IMR-90 (cell line): ENCODE results near the gene MYOF. TPM values are rescaled to one million over a fixed set of nuclear protein-coding genes. Genes with fewer than 3 reads are reported as not detected.

Experiments
- ATAC-seq: fragments of 200-7000 bp; cut with Tn5 transposase; 2 replicates; pipeline ENCODE4 v1.9.1; 2020; ENCODE audit warnings: low read depth, mild to moderate bottlenecking, moderate library complexity
- BruUV-seq: library from RNA; stranded (reverse); fragments of 400-500 nt; replicated peaks from 2 replicates; lab custom pipeline; 2021; lab: Mats Ljungman, UMichigan
- CTCF ChIA-PET: fragments of 300-600 bp; formaldehyde crosslinking; extraction: SDS; loops from one replicate; lab custom pipeline; 2021; ENCODE audit warnings: antibody characterized with exemption; lab: Yijun Ruan, JAX
- POLR2A ChIA-PET: fragments of 300-600 bp; sonication (Branson Sonifier 250); formaldehyde crosslinking; loops from one replicate; lab custom pipeline; 2022; ENCODE audit warnings: antibody characterized with exemption; ENCODE audit not compliant: unreplicated experiment; lab: Charles Lee
- DNase-seq: peaks from one replicate; pipeline ENCODE4 v3.0.0; 2013
- H2AFZ ChIP-seq: replicated peaks from 2 replicates; pipeline ENCODE3; 2013; ENCODE audit warnings: low read length, mild to moderate bottlenecking; ENCODE audit not compliant: poor library complexity
- H2AK5ac ChIP-seq: 2 replicates; pipeline ENCODE4 v1.6.1; 2013; ENCODE audit warnings: low read depth, low read length, inconsistent platforms
- H2AK9ac ChIP-seq: replicated peaks from 2 replicates; pipeline ENCODE3; 2013; ENCODE audit warnings: mild to moderate bottlenecking, low read depth, low read length, moderate library complexity; ENCODE audit not compliant: poor library complexity
- H2BK120ac ChIP-seq: 2 replicates; pipeline ENCODE4 v1.6.1; 2013; ENCODE audit warnings: low read depth, low read length, inconsistent platforms
- H2BK15ac ChIP-seq: 3 replicates; pipeline ENCODE4 v1.6.1; 2013; ENCODE audit warnings: low read depth, low read length, inconsistent platforms
- H2BK20ac ChIP-seq: 2 replicates; pipeline ENCODE4 v1.6.1; 2013; ENCODE audit warnings: low read depth, mild to moderate bottlenecking, inconsistent platforms, low read length, moderate library complexity
- H2BK5ac ChIP-seq: 2 replicates; pipeline ENCODE4 v1.6.1; 2013; ENCODE audit warnings: mild to moderate bottlenecking, low read depth, low read length, inconsistent platforms; ENCODE audit not compliant: poor library complexity, severe bottlenecking
- H3K14ac ChIP-seq: replicated peaks from 2 replicates; pipeline ENCODE4 v1.6.1; 2013; ENCODE audit warnings: low read depth, low read length, inconsistent platforms
- H3K18ac ChIP-seq: 2 replicates; pipeline ENCODE4 v1.6.1; 2013; ENCODE audit warnings: low read depth, low read length, control low read depth
- H3K23ac ChIP-seq: 2 replicates; pipeline ENCODE4 v1.6.1; 2013; ENCODE audit warnings: low read depth, low read length, inconsistent platforms
- H3K27ac ChIP-seq: 2 replicates; pipeline ENCODE4 v1.5.1; 2013; ENCODE audit warnings: mild to moderate bottlenecking, control low read depth, low read length; ENCODE audit not compliant: insufficient read depth
- H3K27me3 ChIP-seq: 2 replicates; pipeline ENCODE4 v1.6.1; 2013; ENCODE audit warnings: low read length; ENCODE audit not compliant: control insufficient read depth, insufficient read depth
- H3K36me3 ChIP-seq: 2 replicates; pipeline ENCODE4 v1.6.1; 2013; ENCODE audit warnings: low read length, mixed read lengths; ENCODE audit not compliant: control insufficient read depth, insufficient read depth
- H3K4ac ChIP-seq: 2 replicates; pipeline ENCODE4 v1.6.1; 2013; ENCODE audit warnings: low read depth, low read length, inconsistent platforms
- H3K4me1 ChIP-seq: 2 replicates; pipeline ENCODE4 v1.6.1; 2013; ENCODE audit warnings: low read length, mixed read lengths; ENCODE audit not compliant: control insufficient read depth, insufficient read depth
- H3K4me2 ChIP-seq: 2 replicates; pipeline ENCODE4 v1.6.1; 2013; ENCODE audit warnings: low read depth, mild to moderate bottlenecking, control low read depth, low read length, moderate library complexity
- H3K4me3 ChIP-seq: 2 replicates; pipeline ENCODE4 v1.5.1; 2013; ENCODE audit warnings: low read depth, mild to moderate bottlenecking, control low read depth, low read length, moderate library complexity; ENCODE audit not compliant: insufficient read depth
- H3K56ac ChIP-seq: 2 replicates; pipeline ENCODE4 v1.6.1; 2013; ENCODE audit warnings: low read length, inconsistent platforms; ENCODE audit not compliant: insufficient read depth; ENCODE audit errors: extremely low read depth
- H3K79me1 ChIP-seq, 2 experiments: 2 replicates each; pipeline ENCODE4 v1.6.1; 2013; ENCODE audit warnings: low read length in 2 of 2, inconsistent platforms in 1 of 2, low read depth in 1 of 2
- H3K9ac ChIP-seq: 2 replicates; pipeline ENCODE4 v1.6.1; 2013; ENCODE audit warnings: low read depth, low read length, control low read depth
- H3K9me1 ChIP-seq: 2 replicates; pipeline ENCODE4 v1.6.1; 2013; ENCODE audit warnings: low read length, inconsistent platforms; ENCODE audit not compliant: insufficient read depth
- H3K9me3 ChIP-seq: 2 replicates; pipeline ENCODE4 v1.6.1; 2013; ENCODE audit warnings: low read length; ENCODE audit not compliant: control insufficient read depth, insufficient read depth
- H4K20me1 ChIP-seq: 2 replicates; pipeline ENCODE4 v1.6.1; 2013; ENCODE audit warnings: low read length, inconsistent platforms; ENCODE audit not compliant: insufficient read depth
- H4K5ac ChIP-seq: 2 replicates; pipeline ENCODE4 v1.6.1; 2013; ENCODE audit warnings: mild to moderate bottlenecking, low read depth, low read length, control low read depth
- H4K8ac ChIP-seq, 2 experiments: 2 replicates each; pipeline ENCODE4 v1.6.1; 2013; ENCODE audit warnings: low read depth in 2 of 2, low read length in 2 of 2, control low read depth in 1 of 2, inconsistent platforms in 1 of 2
- H4K91ac ChIP-seq: 2 replicates; pipeline ENCODE4 v1.6.1; 2013; ENCODE audit warnings: low read depth, low read length, inconsistent platforms; ENCODE audit not compliant: insufficient read depth
- BHLHE40 ChIP-seq: fragments of 150-350 bp; IDR thresholded peaks from 2 replicates; pipeline ENCODE4 v1.6.1; 2016; ENCODE audit warnings: mild to moderate bottlenecking, low read depth, low read length
- CEBPB ChIP-seq: IDR thresholded peaks from 2 replicates; pipeline ENCODE4 v1.6.1; 2012; ENCODE audit warnings: low read depth, low read length, improper control_type of control experiment
- CHD1 ChIP-seq: IDR thresholded peaks from 2 replicates; pipeline ENCODE4 v1.6.1; 2012; ENCODE audit warnings: low read depth, low read length, improper control_type of control experiment
- FOS ChIP-seq: fragments of 150-350 bp; IDR thresholded peaks from 2 replicates; pipeline ENCODE4 v1.6.1; 2016; ENCODE audit warnings: low read depth, low read length
- MAFK ChIP-seq: IDR thresholded peaks from 2 replicates; pipeline ENCODE4 v1.6.1; 2012; ENCODE audit warnings: low read depth, low read length, improper control_type of control experiment
- MAZ ChIP-seq: IDR thresholded peaks from 2 replicates; pipeline ENCODE4 v1.6.1; 2012; ENCODE audit warnings: low read depth, mild to moderate bottlenecking, low read length, improper control_type of control experiment, moderate library complexity, borderline replicate concordance
- MXI1 ChIP-seq: IDR thresholded peaks from 2 replicates; pipeline ENCODE4 v1.6.1; 2012; ENCODE audit warnings: low read depth, mild to moderate bottlenecking, low read length, moderate library complexity, borderline replicate concordance
- NFE2L2 ChIP-seq: fragments of 150-350 bp; IDR thresholded peaks from 2 replicates; pipeline ENCODE4 v1.6.1; 2016; ENCODE audit warnings: low read depth, mild to moderate bottlenecking, low read length
- POLR2A ChIP-seq: IDR thresholded peaks from 2 replicates; pipeline ENCODE4 v1.6.1; 2012; ENCODE audit warnings: mild to moderate bottlenecking, low read depth, low read length
- RAD21 ChIP-seq: IDR thresholded peaks from 2 replicates; pipeline ENCODE4 v1.6.1; 2012; ENCODE audit warnings: low read length, improper control_type of control experiment
- RCOR1 ChIP-seq: IDR thresholded peaks from 2 replicates; pipeline ENCODE4 v1.6.1; 2012; ENCODE audit warnings: mild to moderate bottlenecking, low read length, improper control_type of control experiment; ENCODE audit not compliant: insufficient replicate concordance
- RFX5 ChIP-seq: IDR thresholded peaks from 2 replicates; pipeline ENCODE4 v1.8.0; 2012; ENCODE audit warnings: low read depth, mild to moderate bottlenecking, low read length, moderate library complexity
- SMC3 ChIP-seq: fragments of 150-350 bp; IDR thresholded peaks from 2 replicates; pipeline ENCODE4 v1.6.1; 2016; ENCODE audit warnings: low read depth, mild to moderate bottlenecking, antibody characterized with exemption, low read length, moderate library complexity
- WGBS, 2 experiments: methylation state at CpG; one replicate each; pipeline versions ENCODE4 v1.1.5 to v1.1.7; 2013; ENCODE audit warnings: missing lambda C conversion rate in 2 of 2; ENCODE audit not compliant: insufficient read length in 1 of 2; ENCODE audit errors: extremely low coverage in 2 of 2; 5-methylcytosine and 5-hydroxymethylcytosine counted together
- dilution Hi-C: fragments of 300-500 bp; cut with HindIII; formaldehyde crosslinking; loops from one replicate; pipeline ENCODE4 v1.14.3; 2018; ENCODE audit warnings: low sequenced_read_pairs; ENCODE audit not compliant: unreplicated experiment
- in situ Hi-C: fragments of 300-500 bp; cut with MboI; formaldehyde crosslinking; loops from 3 replicates; pipeline ENCODE4 v1.14.3; 2019; ENCODE audit warnings: low sequenced_read_pairs, inconsistent platforms, mixed read lengths
- intact Hi-C: fragments of 100-400 bp; cut with micrococcal nuclease; formaldehyde crosslinking; loops from 2 replicates; pipeline ENCODE4 v1.10.0; 2022
- polyA plus RNA-seq, 3 experiments: library from polyadenylated mRNA; depleted of rRNA; stranded (reverse); fragments of >200 nt; gene quantifications; 2 replicates each; pipeline ENCODE4 v1.2.3, GENCODE V29; 2012; ENCODE audit warnings: low replicate concordance in 1 of 3
- total RNA-seq: library from RNA; depleted of rRNA; stranded (reverse); fragments of >200 nt; gene quantifications from 2 replicates; pipeline ENCODE4 v1.2.3, GENCODE V29; 2012
- TF ChIP-seq, protein P1 (sequence below): fragments of 150-350 bp; IDR thresholded peaks from 2 replicates; pipeline ENCODE4 v1.6.1; 2017; ENCODE audit warnings: mild to moderate bottlenecking, antibody characterized with exemption, low read length, low read depth
- TF ChIP-seq, protein P2 (sequence below): conservative IDR thresholded peaks from 2 replicates; pipeline ENCODE4 v1.5.1; 2012; ENCODE audit warnings: mild to moderate bottlenecking, low read depth, low read length, improper control_type of control experiment
- TF ChIP-seq, protein P3 (sequence below): fragments of 150-350 bp; IDR thresholded peaks from 2 replicates; pipeline ENCODE4 v1.6.1; 2016; ENCODE audit warnings: low read depth, mild to moderate bottlenecking, low read length, moderate library complexity, borderline replicate concordance

The MYOF gene
- total and polyA plus RNA-seq, 2 of the 4 experiments (the other 2 are of a cell fraction), result 221 to 281 TPM

DNA sequence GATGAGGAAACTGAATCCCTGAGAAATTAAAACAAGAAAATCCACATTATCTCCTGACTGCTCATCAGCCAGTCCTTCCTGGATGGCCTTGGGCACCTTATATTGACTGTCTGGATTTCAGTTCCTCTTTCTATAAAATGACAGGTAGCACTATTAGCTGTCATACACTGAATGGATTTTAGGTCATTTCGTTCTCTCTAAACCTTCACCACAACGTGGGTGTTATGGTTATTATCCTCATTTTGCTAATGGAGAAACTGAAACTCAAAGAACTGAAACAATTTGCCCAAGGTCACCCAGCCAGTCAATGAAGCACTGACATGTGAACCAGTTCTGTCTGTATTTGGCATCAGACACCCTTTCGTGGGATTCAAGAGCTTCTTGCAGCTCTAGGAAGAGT is 214.6 kb downstream of the MYOF start:
- intact Hi-C loops, result no loop called here
- no peak overlapping the region for H2AK9ac ChIP-seq
- no peak overlapping the region for H4K91ac ChIP-seq
- WGBS, 2 experiments, result 57% methylated on average over 1 of the region's 3 CpGs; no CpG with 5 or more reads in 1 of the 2 experiments
- ChIA-PET POLR2A (no interaction called here), CTCF (no interaction called here)
- no peak overlapping the region for H3K56ac ChIP-seq
- DNase-seq (no peak), ATAC-seq (no peak)
- H2AFZ ChIP-seq, result no peak overlapping the region
- no peak overlapping the region for H3K18ac ChIP-seq
- no peak overlapping the region for H3K4me3 ChIP-seq
- H3K14ac ChIP-seq, result no peak overlapping the region
- no peaks in the 10 kb centered on the region for H3K4me1 ChIP-seq
- no peak overlapping the region for H3K23ac ChIP-seq
- no peak overlapping the region for H2BK20ac ChIP-seq
- in situ Hi-C loops, result no loop called here
- dilution Hi-C loops, result no loop called here
- no peak overlapping the region for H4K5ac ChIP-seq
- TF ChIP-seq POLR2A (no peak), MAFK (no peak), RFX5 (no peak), FOS (no peak), RAD21 (no peak), CHD1 (no peak), MXI1 (no peak), MAZ (no peak), CEBPB (no peak), SMC3 (no peak), NFE2L2 (no peak), BHLHE40 (no peak), RCOR1 (no peak)
- TF ChIP-seq, protein P1, sequence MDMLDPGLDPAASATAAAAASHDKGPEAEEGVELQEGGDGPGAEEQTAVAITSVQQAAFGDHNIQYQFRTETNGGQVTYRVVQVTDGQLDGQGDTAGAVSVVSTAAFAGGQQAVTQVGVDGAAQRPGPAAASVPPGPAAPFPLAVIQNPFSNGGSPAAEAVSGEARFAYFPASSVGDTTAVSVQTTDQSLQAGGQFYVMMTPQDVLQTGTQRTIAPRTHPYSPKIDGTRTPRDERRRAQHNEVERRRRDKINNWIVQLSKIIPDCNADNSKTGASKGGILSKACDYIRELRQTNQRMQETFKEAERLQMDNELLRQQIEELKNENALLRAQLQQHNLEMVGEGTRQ, result no peak
- TF ChIP-seq, protein P2, sequence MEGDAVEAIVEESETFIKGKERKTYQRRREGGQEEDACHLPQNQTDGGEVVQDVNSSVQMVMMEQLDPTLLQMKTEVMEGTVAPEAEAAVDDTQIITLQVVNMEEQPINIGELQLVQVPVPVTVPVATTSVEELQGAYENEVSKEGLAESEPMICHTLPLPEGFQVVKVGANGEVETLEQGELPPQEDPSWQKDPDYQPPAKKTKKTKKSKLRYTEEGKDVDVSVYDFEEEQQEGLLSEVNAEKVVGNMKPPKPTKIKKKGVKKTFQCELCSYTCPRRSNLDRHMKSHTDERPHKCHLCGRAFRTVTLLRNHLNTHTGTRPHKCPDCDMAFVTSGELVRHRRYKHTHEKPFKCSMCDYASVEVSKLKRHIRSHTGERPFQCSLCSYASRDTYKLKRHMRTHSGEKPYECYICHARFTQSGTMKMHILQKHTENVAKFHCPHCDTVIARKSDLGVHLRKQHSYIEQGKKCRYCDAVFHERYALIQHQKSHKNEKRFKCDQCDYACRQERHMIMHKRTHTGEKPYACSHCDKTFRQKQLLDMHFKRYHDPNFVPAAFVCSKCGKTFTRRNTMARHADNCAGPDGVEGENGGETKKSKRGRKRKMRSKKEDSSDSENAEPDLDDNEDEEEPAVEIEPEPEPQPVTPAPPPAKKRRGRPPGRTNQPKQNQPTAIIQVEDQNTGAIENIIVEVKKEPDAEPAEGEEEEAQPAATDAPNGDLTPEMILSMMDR, result no peak
- TF ChIP-seq, protein P3, sequence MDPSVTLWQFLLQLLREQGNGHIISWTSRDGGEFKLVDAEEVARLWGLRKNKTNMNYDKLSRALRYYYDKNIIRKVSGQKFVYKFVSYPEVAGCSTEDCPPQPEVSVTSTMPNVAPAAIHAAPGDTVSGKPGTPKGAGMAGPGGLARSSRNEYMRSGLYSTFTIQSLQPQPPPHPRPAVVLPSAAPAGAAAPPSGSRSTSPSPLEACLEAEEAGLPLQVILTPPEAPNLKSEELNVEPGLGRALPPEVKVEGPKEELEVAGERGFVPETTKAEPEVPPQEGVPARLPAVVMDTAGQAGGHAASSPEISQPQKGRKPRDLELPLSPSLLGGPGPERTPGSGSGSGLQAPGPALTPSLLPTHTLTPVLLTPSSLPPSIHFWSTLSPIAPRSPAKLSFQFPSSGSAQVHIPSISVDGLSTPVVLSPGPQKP, result no peak
- no peak overlapping the region for H2BK120ac ChIP-seq
- peaks cover 4% of the 10 kb centered on the region for H3K9me3 ChIP-seq
- no peaks in the 10 kb centered on the region for H3K9me1 ChIP-seq
- H3K27me3 ChIP-seq, result peaks cover 19% of the 10 kb centered on the region
- no peak overlapping the region for H3K4me2 ChIP-seq
- no peak overlapping the region for H2BK5ac ChIP-seq
- H4K20me1 ChIP-seq, result no peaks in the 10 kb centered on the region
- no peaks in the 10 kb centered on the region for H3K79me1 ChIP-seq
- H3K36me3 ChIP-seq, result no peaks in the 10 kb centered on the region
- no TSS peak for BruUV-seq
- H3K4ac ChIP-seq, result no peak overlapping the region
- no peak overlapping the region for H3K27ac ChIP-seq
- H4K8ac ChIP-seq, result no peak overlapping the region
- no peak overlapping the region for H2AK5ac ChIP-seq
- H2BK15ac ChIP-seq, result no peak overlapping the region
- no peak overlapping the region for H3K9ac ChIP-seq
